GM12878 (cell line): ENCODE measurements around the gene LITAF.

ENCODE experiments used
- GABPA ChIP-seq: IDR thresholded peaks from 2 replicates; pipeline ENCODE4 v1.6.1; 2014; ENCODE audit warnings: antibody characterized with exemption, low read depth, mild to moderate bottlenecking, inconsistent platforms
- MXI1 ChIP-seq: fragments of 150-350 bp; IDR thresholded peaks from 2 replicates; pipeline ENCODE4 v1.6.1; 2011; ENCODE audit warnings: low read depth, mild to moderate bottlenecking, inconsistent platforms, low read length, improper control_type of control experiment
- POLR2AphosphoS5 ChIP-seq: IDR thresholded peaks from 2 replicates; pipeline ENCODE4 v1.6.1; 2011; ENCODE audit warnings: mild to moderate bottlenecking, low read length, inconsistent platforms
- TF ChIP-seq, protein P1 (sequence below): fragments of 450-650 bp; IDR thresholded peaks from 2 replicates; pipeline ENCODE4 v1.6.1; 2017; ENCODE audit warnings: mild to moderate bottlenecking
- TF ChIP-seq, protein P2 (sequence below), 3 experiments: IDR thresholded peaks in 2 of 3; conservative IDR thresholded peaks in 1 of 3; 2 replicates each; pipeline ENCODE4 v1.5.1; 2011; ENCODE audit warnings: low read depth in 3 of 3, low read length in 3 of 3, mild to moderate bottlenecking in 3 of 3, control low read depth in 2 of 3, moderate library complexity in 2 of 3, inconsistent platforms in 1 of 3, mixed read lengths in 1 of 3; ENCODE audit not compliant: control insufficient read depth in 2 of 3, insufficient read depth in 1 of 3; ENCODE audit errors: extremely low read depth in 1 of 3

DNA sequence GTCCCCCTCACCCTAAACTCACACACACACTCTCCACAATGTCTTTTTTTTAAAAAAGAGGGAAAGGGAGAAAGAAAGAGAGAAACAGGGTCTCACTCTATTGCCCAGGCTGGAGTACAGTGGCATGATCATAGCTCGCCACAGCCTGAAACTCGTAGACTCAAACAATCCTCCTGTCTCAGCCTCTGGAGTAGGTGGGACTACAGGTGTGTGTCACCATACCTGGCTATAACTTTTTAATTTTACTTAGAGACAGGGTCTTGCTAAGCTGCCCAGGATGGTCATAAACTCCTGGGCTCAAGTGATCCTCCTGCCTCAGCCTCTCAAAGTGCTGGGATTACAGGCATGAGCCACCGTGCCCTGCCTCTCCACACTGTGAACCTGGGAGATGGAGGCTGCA is 24.9 kb downstream of the LITAF start:
- TF ChIP-seq POLR2AphosphoS5 (no peak), MXI1 (no peak), GABPA (no peak)
- TF ChIP-seq, protein P1, sequence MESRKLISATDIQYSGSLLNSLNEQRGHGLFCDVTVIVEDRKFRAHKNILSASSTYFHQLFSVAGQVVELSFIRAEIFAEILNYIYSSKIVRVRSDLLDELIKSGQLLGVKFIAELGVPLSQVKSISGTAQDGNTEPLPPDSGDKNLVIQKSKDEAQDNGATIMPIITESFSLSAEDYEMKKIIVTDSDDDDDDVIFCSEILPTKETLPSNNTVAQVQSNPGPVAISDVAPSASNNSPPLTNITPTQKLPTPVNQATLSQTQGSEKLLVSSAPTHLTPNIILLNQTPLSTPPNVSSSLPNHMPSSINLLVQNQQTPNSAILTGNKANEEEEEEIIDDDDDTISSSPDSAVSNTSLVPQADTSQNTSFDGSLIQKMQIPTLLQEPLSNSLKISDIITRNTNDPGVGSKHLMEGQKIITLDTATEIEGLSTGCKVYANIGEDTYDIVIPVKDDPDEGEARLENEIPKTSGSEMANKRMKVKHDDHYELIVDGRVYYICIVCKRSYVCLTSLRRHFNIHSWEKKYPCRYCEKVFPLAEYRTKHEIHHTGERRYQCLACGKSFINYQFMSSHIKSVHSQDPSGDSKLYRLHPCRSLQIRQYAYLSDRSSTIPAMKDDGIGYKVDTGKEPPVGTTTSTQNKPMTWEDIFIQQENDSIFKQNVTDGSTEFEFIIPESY = no peak
- TF ChIP-seq, protein P2, sequence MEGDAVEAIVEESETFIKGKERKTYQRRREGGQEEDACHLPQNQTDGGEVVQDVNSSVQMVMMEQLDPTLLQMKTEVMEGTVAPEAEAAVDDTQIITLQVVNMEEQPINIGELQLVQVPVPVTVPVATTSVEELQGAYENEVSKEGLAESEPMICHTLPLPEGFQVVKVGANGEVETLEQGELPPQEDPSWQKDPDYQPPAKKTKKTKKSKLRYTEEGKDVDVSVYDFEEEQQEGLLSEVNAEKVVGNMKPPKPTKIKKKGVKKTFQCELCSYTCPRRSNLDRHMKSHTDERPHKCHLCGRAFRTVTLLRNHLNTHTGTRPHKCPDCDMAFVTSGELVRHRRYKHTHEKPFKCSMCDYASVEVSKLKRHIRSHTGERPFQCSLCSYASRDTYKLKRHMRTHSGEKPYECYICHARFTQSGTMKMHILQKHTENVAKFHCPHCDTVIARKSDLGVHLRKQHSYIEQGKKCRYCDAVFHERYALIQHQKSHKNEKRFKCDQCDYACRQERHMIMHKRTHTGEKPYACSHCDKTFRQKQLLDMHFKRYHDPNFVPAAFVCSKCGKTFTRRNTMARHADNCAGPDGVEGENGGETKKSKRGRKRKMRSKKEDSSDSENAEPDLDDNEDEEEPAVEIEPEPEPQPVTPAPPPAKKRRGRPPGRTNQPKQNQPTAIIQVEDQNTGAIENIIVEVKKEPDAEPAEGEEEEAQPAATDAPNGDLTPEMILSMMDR (IDR thresholded peaks at IDR 0.05 in 2 of 3, conservative IDR thresholded peaks at IDR 0.05 in 1 of 3; ENCODE audit: control insufficient read depth in 2 of 3, extremely low read depth in 1 of 3, insufficient read depth in 1 of 3, low read depth in 3 of 3, low read length in 3 of 3) = no peak
